Epithelial cell of esophagus (primary cell): Measurements from ENCODE around the gene POU6F2.

Source experiments
- DNase-seq: peaks from one replicate; pipeline ENCODE4 v3.0.0; 2010; ENCODE audit warnings: low read depth
- H3K4me3 ChIP-seq: 2 replicates; pipeline ENCODE4 v1.5.1; 2011; ENCODE audit warnings: mild to moderate bottlenecking, low read length, control low read depth
- TF ChIP-seq, protein P1 (sequence below): IDR thresholded peaks from 2 replicates; pipeline ENCODE4 v1.5.1; 2011; ENCODE audit warnings: low read depth, mild to moderate bottlenecking, low read length, control low read depth, inconsistent platforms; ENCODE audit not compliant: insufficient read depth; ENCODE audit errors: missing control alignments

Gene POU6F2

GRCh38 chr7:39517240-39517639, 539.5 kb downstream of the POU6F2 start:
- TF ChIP-seq, protein P1, sequence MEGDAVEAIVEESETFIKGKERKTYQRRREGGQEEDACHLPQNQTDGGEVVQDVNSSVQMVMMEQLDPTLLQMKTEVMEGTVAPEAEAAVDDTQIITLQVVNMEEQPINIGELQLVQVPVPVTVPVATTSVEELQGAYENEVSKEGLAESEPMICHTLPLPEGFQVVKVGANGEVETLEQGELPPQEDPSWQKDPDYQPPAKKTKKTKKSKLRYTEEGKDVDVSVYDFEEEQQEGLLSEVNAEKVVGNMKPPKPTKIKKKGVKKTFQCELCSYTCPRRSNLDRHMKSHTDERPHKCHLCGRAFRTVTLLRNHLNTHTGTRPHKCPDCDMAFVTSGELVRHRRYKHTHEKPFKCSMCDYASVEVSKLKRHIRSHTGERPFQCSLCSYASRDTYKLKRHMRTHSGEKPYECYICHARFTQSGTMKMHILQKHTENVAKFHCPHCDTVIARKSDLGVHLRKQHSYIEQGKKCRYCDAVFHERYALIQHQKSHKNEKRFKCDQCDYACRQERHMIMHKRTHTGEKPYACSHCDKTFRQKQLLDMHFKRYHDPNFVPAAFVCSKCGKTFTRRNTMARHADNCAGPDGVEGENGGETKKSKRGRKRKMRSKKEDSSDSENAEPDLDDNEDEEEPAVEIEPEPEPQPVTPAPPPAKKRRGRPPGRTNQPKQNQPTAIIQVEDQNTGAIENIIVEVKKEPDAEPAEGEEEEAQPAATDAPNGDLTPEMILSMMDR = no peak
- H3K4me3 ChIP-seq = no peak overlapping the region
- DNase-seq = no peak
